22Rv1 (cell line): ENCODE measurements around the gene CPT1A.

Experiments used
- CTCF ChIP-seq: fragments of 450-650 bp; IDR thresholded peaks from 2 replicates; pipeline ENCODE4 v1.5.1; 2017; ENCODE audit warnings: mild to moderate bottlenecking
- ZFX ChIP-seq: fragments of 450-650 bp; IDR thresholded peaks from 2 replicates; pipeline ENCODE4 v1.6.1; 2017; ENCODE audit warnings: antibody characterized with exemption, borderline replicate concordance

- TF ChIP-seq CTCF (no peak), ZFX (no peak)
Observed at GRCh38 chr11:68761801-68762200, 79.9 kb downstream of the CPT1A start.
